AG04450 (cell line): ENCODE measurements around the gene CST9L. TPM values are rescaled to one million over a fixed set of nuclear protein-coding genes. Genes with fewer than 3 reads are reported as not detected.
"Not testable (repeated sequence)": the region's sequence is repeated elsewhere in the genome, so short reads cannot be mapped to it uniquely, and the experiment has no call there.

Experiments used
- CTCF ChIA-PET: fragments of 300-600, 350-600 bp; formaldehyde crosslinking; extraction: SDS; loops from one replicate; lab custom pipeline; 2022; ENCODE audit warnings: antibody characterized with exemption, inconsistent platforms; lab: Charles Lee
- POLR2A ChIA-PET: fragments of 350-600 bp; formaldehyde crosslinking; extraction: SDS; loops from one replicate; lab custom pipeline; 2021; ENCODE audit warnings: antibody characterized with exemption, inconsistent platforms; lab: Yijun Ruan, JAX
- DNase-seq: peaks from one replicate; pipeline ENCODE4 v3.0.0-alpha.2; 2011; ENCODE audit warnings: low read depth, low spot score
- H3K27ac ChIP-seq: one replicate; pipeline ENCODE4 v1.5.1; 2012; ENCODE audit warnings: low read depth, low read length, control low read depth
- H3K27me3 ChIP-seq: one replicate; pipeline ENCODE4 v1.6.0; 2012; ENCODE audit warnings: low read length; ENCODE audit not compliant: control insufficient read depth, insufficient read depth
- H3K4me3 ChIP-seq: 2 replicates; pipeline ENCODE4 v1.5.1; 2011; ENCODE audit warnings: mild to moderate bottlenecking, low read depth, low read length, control low read depth
- H3K9me3 ChIP-seq: 2 replicates; pipeline ENCODE4 v1.5.1; 2012; ENCODE audit warnings: low read length; ENCODE audit not compliant: control insufficient read depth, insufficient read depth
- polyA plus RNA-seq: library from polyadenylated mRNA; depleted of rRNA; stranded (reverse); fragments of >200 nt; gene quantifications from 2 replicates; pipeline ENCODE4 v1.2.3, GENCODE V29; 2011
- TF ChIP-seq, protein P1 (sequence below): IDR thresholded peaks from 2 replicates; pipeline ENCODE4 v1.5.1; 2011; ENCODE audit warnings: low read depth, low read length, control low read depth, inconsistent platforms

The CST9L gene
- polyA plus RNA-seq, 1 experiment: not detected

- Histone ChIP-seq H3K4me3 (no peak overlapping the region), H3K27ac (no peak overlapping the region), H3K27me3 (no peaks in the 10 kb centered on the region), H3K9me3 (no peaks in the 10 kb centered on the region)
- ChIA-PET CTCF (interaction anchor here (2.0 kb wide), 1 partner anchor 23 kb away, joined by 5 read pairs; no protein-coding TSS in a partner anchor), POLR2A (no interaction called here)
- DNase-seq: no peak
- TF ChIP-seq, protein P1, sequence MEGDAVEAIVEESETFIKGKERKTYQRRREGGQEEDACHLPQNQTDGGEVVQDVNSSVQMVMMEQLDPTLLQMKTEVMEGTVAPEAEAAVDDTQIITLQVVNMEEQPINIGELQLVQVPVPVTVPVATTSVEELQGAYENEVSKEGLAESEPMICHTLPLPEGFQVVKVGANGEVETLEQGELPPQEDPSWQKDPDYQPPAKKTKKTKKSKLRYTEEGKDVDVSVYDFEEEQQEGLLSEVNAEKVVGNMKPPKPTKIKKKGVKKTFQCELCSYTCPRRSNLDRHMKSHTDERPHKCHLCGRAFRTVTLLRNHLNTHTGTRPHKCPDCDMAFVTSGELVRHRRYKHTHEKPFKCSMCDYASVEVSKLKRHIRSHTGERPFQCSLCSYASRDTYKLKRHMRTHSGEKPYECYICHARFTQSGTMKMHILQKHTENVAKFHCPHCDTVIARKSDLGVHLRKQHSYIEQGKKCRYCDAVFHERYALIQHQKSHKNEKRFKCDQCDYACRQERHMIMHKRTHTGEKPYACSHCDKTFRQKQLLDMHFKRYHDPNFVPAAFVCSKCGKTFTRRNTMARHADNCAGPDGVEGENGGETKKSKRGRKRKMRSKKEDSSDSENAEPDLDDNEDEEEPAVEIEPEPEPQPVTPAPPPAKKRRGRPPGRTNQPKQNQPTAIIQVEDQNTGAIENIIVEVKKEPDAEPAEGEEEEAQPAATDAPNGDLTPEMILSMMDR: no peak
Measured at GRCh38 chr20:23583526-23583925, 15.2 kb upstream of the CST9L start.

GRCh38 chr20:23582293-23582692 lies 14.0 kb upstream of the CST9L start:
- ChIA-PET POLR2A (no interaction called here), CTCF (no interaction called here)
- TF ChIP-seq, protein P1: no peak
- Histone ChIP-seq H3K4me3 (no peak overlapping the region), H3K9me3 (no peaks in the 10 kb centered on the region), H3K27ac (no peak overlapping the region), H3K27me3 (no peaks in the 10 kb centered on the region)
- DNase-seq: no peak

- H3K9me3 ChIP-seq, POLR2A ChIA-PET, H3K27ac ChIP-seq, H3K27me3 ChIP-seq, CTCF ChIA-PET, H3K4me3 ChIP-seq, DNase-seq: not testable (repeated sequence)
Measured at GRCh38 chr20:23581833-23582232, 13.5 kb upstream of the CST9L start.

DNA sequence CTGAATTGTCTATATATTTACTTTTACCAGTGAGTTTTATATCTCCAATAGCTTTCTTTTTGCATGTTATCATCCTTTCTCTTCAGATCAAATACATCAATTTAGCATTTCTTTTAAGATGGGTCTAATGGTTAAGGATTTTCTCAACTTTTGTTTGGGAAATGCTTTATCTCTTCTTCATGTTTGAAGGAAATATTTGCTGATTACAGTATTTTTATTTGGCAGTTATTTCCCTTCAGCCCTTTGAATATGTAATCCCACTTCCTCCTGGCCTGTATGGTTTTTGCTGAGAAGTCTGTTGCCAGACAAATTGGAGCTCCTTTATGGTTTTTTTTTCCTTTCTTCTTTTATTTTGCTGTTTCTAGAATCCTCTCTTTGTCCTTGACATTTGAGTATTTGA lies 6.7 kb upstream of the CST9L start:
- Histone ChIP-seq H3K27me3 (no peaks in the 10 kb centered on the region), H3K9me3 (no peaks in the 10 kb centered on the region), H3K27ac (no peak overlapping the region), H3K4me3 (no peak overlapping the region)
- no peak for DNase-seq
- TF ChIP-seq, protein P1: no peak
- ChIA-PET CTCF (no interaction called here), POLR2A (no interaction called here)

DNA sequence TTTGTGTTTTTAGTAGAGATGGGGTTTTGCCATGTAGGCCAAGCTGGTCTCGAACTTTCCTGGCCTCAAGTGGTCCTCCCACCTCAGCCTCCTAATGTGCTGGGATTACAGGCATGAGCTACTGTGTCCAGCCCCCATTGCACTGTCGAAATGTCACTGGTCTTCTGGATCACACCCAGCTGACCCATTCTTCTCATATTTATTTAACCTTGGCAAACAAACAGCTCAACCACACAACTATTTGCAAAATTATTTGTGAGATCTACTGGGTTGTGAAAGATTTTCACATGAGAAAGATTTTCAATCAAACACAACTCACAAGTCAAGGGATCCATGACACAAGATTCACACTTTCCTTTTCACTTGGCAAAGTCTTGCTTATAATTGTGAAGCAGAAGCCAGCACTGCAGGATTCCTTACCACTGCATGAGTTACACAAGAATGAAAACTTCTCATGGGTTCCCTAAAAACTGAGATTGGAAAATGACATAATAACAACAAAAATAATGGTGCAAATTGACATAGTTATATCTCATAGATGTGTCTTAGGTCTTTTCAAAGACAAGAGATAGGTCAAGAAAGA lies 2.0 kb upstream of the CST9L start:
- Histone ChIP-seq H3K27me3 (no peaks in the 10 kb centered on the region), H3K9me3 (no peaks in the 10 kb centered on the region), H3K4me3 (no peak overlapping the region), H3K27ac (no peak overlapping the region)
- ChIA-PET POLR2A (no interaction called here), CTCF (no interaction called here)
- TF ChIP-seq, protein P1: no peak
- DNase-seq: no peak

- H3K4me3 ChIP-seq: no peak overlapping the region
- TF ChIP-seq, protein P1: no peak
Measured at GRCh38 chr20:23569570-23569969, 1.3 kb upstream of the CST9L start.

More at GRCh38 chr20:23569570-23569969, 1.3 kb upstream of the CST9L start:
- ChIA-PET CTCF (no interaction called here), POLR2A (no interaction called here)
- Histone ChIP-seq H3K9me3 (no peaks in the 10 kb centered on the region), H3K27me3 (no peaks in the 10 kb centered on the region), H3K27ac (no peak overlapping the region)
- no peak for DNase-seq
